ENCODE data around the gene SCN10A.

DNA sequence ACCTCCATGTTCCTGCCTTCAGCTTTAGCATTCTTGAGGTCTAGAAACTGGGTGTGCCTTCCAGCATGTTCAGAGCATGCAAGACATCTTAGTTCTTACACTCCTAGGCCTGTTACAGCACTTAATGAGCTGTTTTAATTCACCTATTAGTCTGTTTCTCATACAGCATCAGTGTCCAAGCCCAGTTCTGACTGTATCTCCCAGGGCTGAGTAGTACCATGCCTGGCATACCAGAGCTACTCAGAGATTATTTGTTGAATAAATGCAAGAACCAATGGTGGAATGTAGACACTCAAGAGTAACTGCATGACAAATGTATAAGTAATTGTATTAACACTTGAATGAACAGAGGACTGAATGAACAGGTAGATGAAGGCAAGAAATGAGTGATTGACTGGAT, 104.7 kb downstream of the SCN10A start:
- no peak for TF ChIP-seq TP53 (CRISPR knock-in tag; IDR thresholded peaks at IDR 0.05)
- TF ChIP-seq SP1 (CRISPR knock-in tag; conservative IDR thresholded peaks at IDR 0.05): no peak
- TF ChIP-seq CREB1 (CRISPR knock-in tag; IDR thresholded peaks at IDR 0.05): no peak
- TF ChIP-seq SMAD4 (CRISPR knock-in tag; IDR thresholded peaks at IDR 0.05): no peak
- TF ChIP-seq, protein P1, sequence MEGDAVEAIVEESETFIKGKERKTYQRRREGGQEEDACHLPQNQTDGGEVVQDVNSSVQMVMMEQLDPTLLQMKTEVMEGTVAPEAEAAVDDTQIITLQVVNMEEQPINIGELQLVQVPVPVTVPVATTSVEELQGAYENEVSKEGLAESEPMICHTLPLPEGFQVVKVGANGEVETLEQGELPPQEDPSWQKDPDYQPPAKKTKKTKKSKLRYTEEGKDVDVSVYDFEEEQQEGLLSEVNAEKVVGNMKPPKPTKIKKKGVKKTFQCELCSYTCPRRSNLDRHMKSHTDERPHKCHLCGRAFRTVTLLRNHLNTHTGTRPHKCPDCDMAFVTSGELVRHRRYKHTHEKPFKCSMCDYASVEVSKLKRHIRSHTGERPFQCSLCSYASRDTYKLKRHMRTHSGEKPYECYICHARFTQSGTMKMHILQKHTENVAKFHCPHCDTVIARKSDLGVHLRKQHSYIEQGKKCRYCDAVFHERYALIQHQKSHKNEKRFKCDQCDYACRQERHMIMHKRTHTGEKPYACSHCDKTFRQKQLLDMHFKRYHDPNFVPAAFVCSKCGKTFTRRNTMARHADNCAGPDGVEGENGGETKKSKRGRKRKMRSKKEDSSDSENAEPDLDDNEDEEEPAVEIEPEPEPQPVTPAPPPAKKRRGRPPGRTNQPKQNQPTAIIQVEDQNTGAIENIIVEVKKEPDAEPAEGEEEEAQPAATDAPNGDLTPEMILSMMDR (IDR thresholded peaks at IDR 0.05): no peak
- no peak for TF ChIP-seq FOXK1 (CRISPR knock-in tag; IDR thresholded peaks at IDR 0.05)
- no peak for TF ChIP-seq NR3C1 (CRISPR knock-in tag; conservative IDR thresholded peaks at IDR 0.05; ENCODE audit: low read depth)
- no peak for TF ChIP-seq TEAD4 (CRISPR knock-in tag; IDR thresholded peaks at IDR 0.05)
- TF ChIP-seq ZNF121 (CRISPR knock-in tag; IDR thresholded peaks at IDR 0.05): no peak
- TF ChIP-seq, protein P2, sequence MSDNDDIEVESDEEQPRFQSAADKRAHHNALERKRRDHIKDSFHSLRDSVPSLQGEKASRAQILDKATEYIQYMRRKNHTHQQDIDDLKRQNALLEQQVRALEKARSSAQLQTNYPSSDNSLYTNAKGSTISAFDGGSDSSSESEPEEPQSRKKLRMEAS (CRISPR knock-in tag; IDR thresholded peaks at IDR 0.05): no peak
